GM21619 (cell line): ENCODE measurements around the gene OR2G3.

ENCODE experiments used
- ATAC-seq: cut with Tn5 transposase; IDR thresholded peaks from one replicate; pipeline ENCODE4 v1.9.1; 2021; ENCODE audit not compliant: unreplicated experiment

The OR2G3 gene

GRCh38 chr1:247605286-247605685 is at the start of gene OR2G3:
Gene OR2G3 (plus strand): TSS chr1:247605586. CDS start chr1:247605586, 0 bp downstream.
- ATAC-seq: no peak

- no peak for ATAC-seq
Observed at GRCh38 chr1:247557926-247558674, 47.3 kb upstream of the OR2G3 start.

GRCh38 chr1:247561711-247562110 is 43.7 kb upstream of the OR2G3 start:
- no peak for ATAC-seq

- ATAC-seq: no peak
Observed at GRCh38 chr1:247562198-247562597, 43.2 kb upstream of the OR2G3 start.

GRCh38 chr1:247574236-247574635 is 31.1 kb upstream of the OR2G3 start:
- ATAC-seq: no peak

- no peak for ATAC-seq
Observed at GRCh38 chr1:247574664-247575063, 30.7 kb upstream of the OR2G3 start.

- no peak for ATAC-seq
Observed at GRCh38 chr1:247576514-247576913, 28.9 kb upstream of the OR2G3 start.

GRCh38 chr1:247578946-247579460 is 26.4 kb upstream of the OR2G3 start:
- ATAC-seq: no peak

- no peak for ATAC-seq
Observed at GRCh38 chr1:247588060-247588459, 17.3 kb upstream of the OR2G3 start, which contains the start of gene OR2G2. Gene OR2G2 (plus strand): TSS chr1:247588360. CDS start chr1:247588360, 0 bp downstream.

- ATAC-seq: no peak
Observed at GRCh38 chr1:247613405-247613804, 8.0 kb downstream of the OR2G3 start.

- no peak for ATAC-seq
Observed at GRCh38 chr1:247614625-247615024, 9.2 kb downstream of the OR2G3 start.

- no peak for ATAC-seq
Observed at GRCh38 chr1:247627951-247628350, 22.6 kb downstream of the OR2G3 start.

GRCh38 chr1:247638011-247638410 is 32.6 kb downstream of the OR2G3 start:
- ATAC-seq: no peak

GRCh38 chr1:247638781-247639180 is 33.4 kb downstream of the OR2G3 start:
- ATAC-seq: no peak

- ATAC-seq: no peak
Observed at GRCh38 chr1:247639381-247639981, 34.1 kb downstream of the OR2G3 start.

- ATAC-seq: no peak
Observed at GRCh38 chr1:247642742-247643141, 37.4 kb downstream of the OR2G3 start.

GRCh38 chr1:247646867-247647266 is 41.5 kb downstream of the OR2G3 start:
- ATAC-seq: no peak

- no peak for ATAC-seq
Observed at GRCh38 chr1:247647864-247648263, 42.5 kb downstream of the OR2G3 start.

- no peak for ATAC-seq
Observed at GRCh38 chr1:247653040-247653439, 47.7 kb downstream of the OR2G3 start.
